Measurements from ENCODE around the gene ARMC3.
A peak's percentile ranks its signal among the peaks of the same experiment; 100 is the strongest.

Gene ARMC3

GRCh38 chr10:22931948-22932347, 4.1 kb downstream of the ARMC3 start:
- no peak for DNase-seq

- no peak for DNase-seq
Observed at GRCh38 chr10:22932626-22933370, 4.9 kb downstream of the ARMC3 start.

- DNase-seq = no peak
Observed at GRCh38 chr10:22934726-22935125, 6.9 kb downstream of the ARMC3 start.

GRCh38 chr10:22942437-22942836, 14.6 kb downstream of the ARMC3 start:
- no peak for DNase-seq

GRCh38 chr10:22945934-22946673, 18.3 kb downstream of the ARMC3 start:
- no peak for DNase-seq

GRCh38 chr10:22954970-22955369, 27.1 kb downstream of the ARMC3 start:
- DNase-seq = no peak

- DNase-seq = no peak
Observed at GRCh38 chr10:22958338-22958737, 30.5 kb downstream of the ARMC3 start.

GRCh38 chr10:22959292-22959691, 31.4 kb downstream of the ARMC3 start:
- DNase-seq = no peak

- no peak for DNase-seq
Observed at GRCh38 chr10:22959950-22960349, 32.1 kb downstream of the ARMC3 start.

- no peak for DNase-seq
Observed at GRCh38 chr10:22962817-22963216, 35.0 kb downstream of the ARMC3 start.

- no peak for DNase-seq
Observed at GRCh38 chr10:22969704-22970103, 41.9 kb downstream of the ARMC3 start.

- no peak for DNase-seq
Observed at GRCh38 chr10:22976534-22976933, 48.7 kb downstream of the ARMC3 start.

GRCh38 chr10:22977751-22978150, 49.9 kb downstream of the ARMC3 start:
- no peak for DNase-seq

- no peak for DNase-seq
Observed at GRCh38 chr10:22978287-22978686, 50.4 kb downstream of the ARMC3 start.

GRCh38 chr10:22978918-22979317, 51.1 kb downstream of the ARMC3 start:
- DNase-seq = no peak

- no peak for DNase-seq
Observed at GRCh38 chr10:22980822-22981221, 53.0 kb downstream of the ARMC3 start.

GRCh38 chr10:22984066-22984465, 56.2 kb downstream of the ARMC3 start:
- no peak for DNase-seq

GRCh38 chr10:22986771-22987542, 59.1 kb downstream of the ARMC3 start:
- peak; percentile 42 for DNase-seq

GRCh38 chr10:22988581-22989360, 60.9 kb downstream of the ARMC3 start:
- DNase-seq = peak; percentile 56

- DNase-seq = no peak
Observed at GRCh38 chr10:22990443-22990842, 62.6 kb downstream of the ARMC3 start.

GRCh38 chr10:22992075-22992474, 64.2 kb downstream of the ARMC3 start:
- DNase-seq = no peak

- DNase-seq = peak; percentile 38
Observed at GRCh38 chr10:22992621-22993020, 64.8 kb downstream of the ARMC3 start.

GRCh38 chr10:22993314-22993713, 65.5 kb downstream of the ARMC3 start:
- DNase-seq = no peak

All from SHP77 treated with DMSO at 0.1 percent for 48 hours (cell line).